ENCODE results near the gene RHBG. TPM values are rescaled to one million over a fixed set of nuclear protein-coding genes. Genes with fewer than 3 reads are reported as not detected.

Gene RHBG
- polyA plus RNA-seq, 1 donor from 2014 or later: not detected

GRCh38 chr1:156337052-156337887, 31.7 kb upstream of the RHBG start:
- peak overlapping the region; percentile 82 for H3K4me3 ChIP-seq (ENCODE audit: low read length)

GRCh38 chr1:156337888-156338179, 31.2 kb upstream of the RHBG start:
- Histone ChIP-seq H4K20me1 (ENCODE audit: insufficient read depth) (no peaks in the 10 kb centered on the region), H3K4me2 (ENCODE audit: low read length) (peak overlapping the region; percentile 53), H3K79me2 (replicated peaks; ENCODE audit: insufficient read depth, low read length) (peaks cover 29% of the 10 kb centered on the region), H3K9ac (ENCODE audit: low read length) (peak overlapping the region; percentile 79), H3K9me3 (ENCODE audit: low read length) (no peaks in the 10 kb centered on the region), H3K9me2 (ENCODE audit: insufficient read depth, low read length) (no peaks in the 10 kb centered on the region), H2AFZ (ENCODE audit: low read depth, low read length) (peak overlapping the region; percentile 49), H3F3A (ENCODE audit: insufficient read depth, low read length, poor library complexity, severe bottlenecking) (no peaks in the 10 kb centered on the region), H3K4me3 (ENCODE audit: low read length) (peak overlapping the region; percentile 82), H3K36me3 (ENCODE audit: insufficient read depth, low read length) (peaks cover 14% of the 10 kb centered on the region), H3K27me3 (ENCODE audit: insufficient read depth, low read depth, low read length) (no peaks in the 10 kb centered on the region), H3K27ac (ENCODE audit: low read length) (peak overlapping the region; percentile 75)
- TF ChIP-seq RAD21 (conservative IDR thresholded peaks at IDR 0.05): no peak
- TF ChIP-seq EP300 (conservative IDR thresholded peaks at IDR 0.05; ENCODE audit: poor library complexity, severe bottlenecking): no peak
- no peak for TF ChIP-seq MXI1 (conservative IDR thresholded peaks at IDR 0.05; ENCODE audit: poor library complexity, severe bottlenecking)

More at GRCh38 chr1:156337052-156337887, 31.7 kb upstream of the RHBG start:
- TF ChIP-seq RAD21 (conservative IDR thresholded peaks at IDR 0.05) (no peak), EP300 (conservative IDR thresholded peaks at IDR 0.05; ENCODE audit: poor library complexity, severe bottlenecking) (no peak), CTCF (IDR thresholded peaks at IDR 0.05; ENCODE audit: poor library complexity, severe bottlenecking) (no peak), SMC3 (conservative IDR thresholded peaks at IDR 0.05; ENCODE audit: poor library complexity) (no peak), EZH2 (IDR thresholded peaks at IDR 0.05; ENCODE audit: borderline replicate concordance, insufficient read depth, low read length, poor library complexity, severe bottlenecking) (no peak), TAF1 (IDR thresholded peaks at IDR 0.05; ENCODE audit: low read depth) (no peak), MXI1 (conservative IDR thresholded peaks at IDR 0.05; ENCODE audit: poor library complexity, severe bottlenecking) (no peak), REST (IDR thresholded peaks at IDR 0.05; ENCODE audit: borderline replicate concordance) (no peak), POLR2AphosphoS5 (IDR thresholded peaks at IDR 0.05) (no peak)
- peak overlapping the region; percentile 53 for H3K4me2 ChIP-seq (ENCODE audit: low read length)
- H3F3A ChIP-seq (ENCODE audit: insufficient read depth, low read length, poor library complexity, severe bottlenecking): no peaks in the 10 kb centered on the region
- peaks cover 20% of the 10 kb centered on the region for H3K36me3 ChIP-seq (ENCODE audit: insufficient read depth, low read length)
- H3K9ac ChIP-seq (ENCODE audit: low read length): peak overlapping the region; percentile 79
- H3K27me3 ChIP-seq (ENCODE audit: insufficient read depth, low read depth, low read length): no peaks in the 10 kb centered on the region
- H2AFZ ChIP-seq (ENCODE audit: low read depth, low read length): peak overlapping the region; percentile 49
- H3K9me3 ChIP-seq (ENCODE audit: low read length): no peaks in the 10 kb centered on the region
- H3K79me2 ChIP-seq (replicated peaks; ENCODE audit: insufficient read depth, low read length): peaks cover 29% of the 10 kb centered on the region
- no peaks in the 10 kb centered on the region for H4K20me1 ChIP-seq (ENCODE audit: insufficient read depth)
- no peaks in the 10 kb centered on the region for H3K9me2 ChIP-seq (ENCODE audit: insufficient read depth, low read length)
- H3K27ac ChIP-seq (ENCODE audit: low read length): peak overlapping the region; percentile 75

All from neural cell (in vitro differentiated cells).